ENCODE results near the gene HOXD13. TPM values are rescaled to one million over a fixed set of nuclear protein-coding genes. Genes with fewer than 3 reads are reported as not detected.

HOXD13 gene
- total RNA-seq, 2 experiments from 2014 or later = not detected

DNA sequence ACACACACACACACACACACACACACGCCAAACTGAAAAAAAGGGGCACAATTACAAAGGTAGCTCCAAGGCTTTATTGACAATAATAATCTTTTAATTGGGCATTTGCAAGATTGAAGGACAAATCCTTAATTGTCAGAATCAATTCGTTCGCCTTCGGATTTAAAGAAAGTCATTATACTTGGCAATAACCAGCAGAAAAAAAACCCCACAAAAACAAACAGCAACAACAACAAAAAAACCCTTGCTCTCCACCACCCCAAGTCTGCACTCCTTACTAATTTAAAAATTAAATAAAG is 35.2 kb downstream of the HOXD13 start:
- intact Hi-C loops (cut with DNase I, micrococcal nuclease) = loop anchor here (1.0 to 10.0 kb wide), 9 partner anchors 47 to 1021 kb away; no protein-coding TSS in a partner anchor
- Mint-ChIP-seq H3K9me3 (no peaks in the 10 kb centered on the region), H3K27ac (peak overlapping the region; percentile 35), H3K36me3 (ENCODE audit: low read depth) (no peaks in the 10 kb centered on the region), H3K4me3 (peak overlapping the region; percentile 31), H3K27me3 (peaks cover 85% of the 10 kb centered on the region), H3K4me1 (ENCODE audit: low read depth) (peaks cover 49% of the 10 kb centered on the region)
- ATAC-seq (ENCODE audit: poor library complexity) = no peak
- H3K36me3 ChIP-seq (ENCODE audit: insufficient read depth, low read length) = no peaks in the 10 kb centered on the region
- DNase-seq = no peak
- peaks cover 0 to 37% of the 10 kb centered on the region in 2 experiments for H3K9me3 ChIP-seq (ENCODE audit: control insufficient read depth in 1 of 2, insufficient read depth in 1 of 2, low read length in 2 of 2)
- H3K27ac ChIP-seq (ENCODE audit: low read depth in 1 of 2, low read length in 2 of 2) = no peak overlapping the region
- peaks cover 43% of the 10 kb centered on the region for H3K4me1 ChIP-seq (ENCODE audit: insufficient read depth, low read length)
- no peak overlapping the region for H3K4me3 ChIP-seq (ENCODE audit: low read length)
- TF ChIP-seq, protein P1, sequence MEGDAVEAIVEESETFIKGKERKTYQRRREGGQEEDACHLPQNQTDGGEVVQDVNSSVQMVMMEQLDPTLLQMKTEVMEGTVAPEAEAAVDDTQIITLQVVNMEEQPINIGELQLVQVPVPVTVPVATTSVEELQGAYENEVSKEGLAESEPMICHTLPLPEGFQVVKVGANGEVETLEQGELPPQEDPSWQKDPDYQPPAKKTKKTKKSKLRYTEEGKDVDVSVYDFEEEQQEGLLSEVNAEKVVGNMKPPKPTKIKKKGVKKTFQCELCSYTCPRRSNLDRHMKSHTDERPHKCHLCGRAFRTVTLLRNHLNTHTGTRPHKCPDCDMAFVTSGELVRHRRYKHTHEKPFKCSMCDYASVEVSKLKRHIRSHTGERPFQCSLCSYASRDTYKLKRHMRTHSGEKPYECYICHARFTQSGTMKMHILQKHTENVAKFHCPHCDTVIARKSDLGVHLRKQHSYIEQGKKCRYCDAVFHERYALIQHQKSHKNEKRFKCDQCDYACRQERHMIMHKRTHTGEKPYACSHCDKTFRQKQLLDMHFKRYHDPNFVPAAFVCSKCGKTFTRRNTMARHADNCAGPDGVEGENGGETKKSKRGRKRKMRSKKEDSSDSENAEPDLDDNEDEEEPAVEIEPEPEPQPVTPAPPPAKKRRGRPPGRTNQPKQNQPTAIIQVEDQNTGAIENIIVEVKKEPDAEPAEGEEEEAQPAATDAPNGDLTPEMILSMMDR (IDR thresholded peaks at IDR 0.05) = no peak
- POLR2A ChIA-PET = interaction anchor here (1.2 kb wide), 1 partner anchor 327 kb away, joined by 8 read pairs; no protein-coding TSS in a partner anchor
- CTCF ChIA-PET = interaction anchor here (0.8 to 4.4 kb wide), 10 partner anchors 11 to 1034 kb away, joined by 3 to 42 read pairs (median 4); partner anchors contain the start of gene HOXD10
- H3K27me3 ChIP-seq (ENCODE audit: control insufficient read depth in 1 of 2, insufficient read depth in 2 of 2, low read length in 2 of 2) = peaks cover 80 to 90% of the 10 kb centered on the region in 2 experiments

DNA sequence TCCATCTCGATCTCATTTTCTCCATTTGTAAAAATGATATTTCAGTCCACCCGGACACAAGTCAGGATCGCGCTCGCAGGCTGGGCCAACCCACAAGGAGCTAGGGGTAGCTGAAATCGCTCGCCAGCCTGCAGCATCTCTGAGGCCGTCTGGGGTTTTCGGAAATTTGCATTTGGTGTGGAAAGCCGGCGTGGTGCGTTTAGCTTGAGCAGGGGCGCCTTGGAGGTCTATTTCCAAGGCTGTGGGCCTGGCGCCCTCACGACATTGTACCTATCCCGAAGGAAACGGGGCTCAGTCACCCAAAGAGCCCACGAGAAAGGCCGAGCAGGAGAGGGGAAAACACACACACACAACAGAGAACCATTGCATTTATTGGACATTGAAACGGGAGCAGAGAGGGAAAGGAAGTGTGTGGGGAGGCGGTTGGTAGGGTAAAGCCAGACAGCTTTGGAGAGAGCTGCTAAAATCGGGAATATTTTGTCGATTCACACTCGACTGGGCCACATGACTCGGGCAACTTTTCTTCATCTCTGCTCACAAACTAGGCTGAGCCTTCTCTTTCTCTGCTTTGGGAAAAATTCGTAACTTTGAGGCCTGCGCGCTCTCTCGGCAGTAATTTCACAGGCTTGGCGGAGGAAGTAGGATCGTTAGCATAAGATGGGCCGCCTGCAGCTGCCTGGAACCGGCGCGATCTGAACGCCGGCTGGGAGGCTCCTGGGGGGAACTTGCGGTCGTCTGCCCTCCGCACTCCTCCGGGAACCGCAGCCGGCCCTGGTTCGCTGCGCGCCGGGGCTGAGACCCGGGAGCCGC is 35.9 kb downstream of the HOXD13 start:
- no peaks in the 10 kb centered on the region for H3K36me3 ChIP-seq (ENCODE audit: insufficient read depth, low read length)
- Mint-ChIP-seq H3K4me3 (peak overlapping the region; percentile 31), H3K9me3 (no peaks in the 10 kb centered on the region), H3K36me3 (ENCODE audit: low read depth) (no peaks in the 10 kb centered on the region), H3K27ac (peak overlapping the region; percentile 35), H3K27me3 (peaks cover 90% of the 10 kb centered on the region), H3K4me1 (ENCODE audit: low read depth) (peaks cover 48% of the 10 kb centered on the region)
- H3K27me3 ChIP-seq (ENCODE audit: control insufficient read depth in 1 of 2, insufficient read depth in 2 of 2, low read length in 2 of 2) = peaks cover 84 to 92% of the 10 kb centered on the region in 2 experiments
- H3K4me1 ChIP-seq (ENCODE audit: insufficient read depth, low read length) = peaks cover 39% of the 10 kb centered on the region
- TF ChIP-seq, protein P1 (IDR thresholded peaks at IDR 0.05) = no peak
- no peak for ATAC-seq (ENCODE audit: poor library complexity)
- DNase-seq = no peak
- H3K9me3 ChIP-seq (ENCODE audit: control insufficient read depth in 1 of 2, insufficient read depth in 1 of 2, low read length in 2 of 2) = peaks cover 0 to 33% of the 10 kb centered on the region in 2 experiments
- no peak overlapping the region for H3K4me3 ChIP-seq (ENCODE audit: low read length)
- intact Hi-C loops (cut with DNase I, micrococcal nuclease) = loop anchor here (5.0 to 10.0 kb wide), 3 partner anchors 46 to 684 kb away; no protein-coding TSS in a partner anchor
- CTCF ChIA-PET = interaction anchor here (1.0 to 4.4 kb wide), 4 partner anchors 319 to 1021 kb away, joined by 3 to 42 read pairs (median 26); no protein-coding TSS in a partner anchor
- H3K27ac ChIP-seq (ENCODE audit: low read depth in 1 of 2, low read length in 2 of 2) = no peak overlapping the region
- POLR2A ChIA-PET = no interaction called here

DNA sequence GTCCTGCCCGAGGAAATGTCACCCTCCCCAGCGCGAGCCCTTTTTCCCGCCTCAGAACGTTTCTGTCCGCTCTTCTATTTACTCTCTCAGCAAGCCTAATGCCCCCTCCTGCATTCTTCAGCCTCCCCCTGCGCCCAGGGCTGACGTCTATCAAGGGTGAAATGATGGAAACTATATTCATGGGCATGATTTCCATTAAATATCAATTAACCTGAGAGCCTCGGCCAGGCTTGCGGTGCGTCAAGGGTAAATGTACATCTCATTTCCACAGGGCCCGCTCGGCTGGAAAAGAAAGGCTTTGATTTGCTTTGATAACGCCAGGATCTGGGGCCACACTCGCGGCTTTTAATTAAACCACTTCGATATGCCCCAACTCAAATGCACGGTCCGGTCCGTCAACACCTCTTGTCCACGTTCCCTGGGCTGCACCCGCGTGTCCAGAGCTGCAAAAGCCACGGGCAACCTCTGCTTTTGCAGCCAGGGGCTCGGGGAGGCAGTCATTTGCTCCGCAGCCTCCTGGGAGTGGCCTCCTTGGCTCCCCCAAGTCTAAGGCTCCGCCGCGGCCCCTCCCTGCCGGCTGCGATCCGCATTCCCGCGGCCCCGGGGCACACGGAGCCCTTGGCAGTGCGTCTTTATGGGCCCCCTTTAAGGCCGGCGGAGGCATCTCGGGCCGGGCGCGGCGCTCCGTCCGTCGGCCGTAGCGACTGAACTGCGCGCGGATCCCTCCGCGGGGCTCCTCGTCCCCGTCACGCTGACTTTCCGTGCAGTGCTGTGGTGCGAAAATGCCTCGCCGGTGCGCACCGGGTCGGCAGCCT is 36.7 kb downstream of the HOXD13 start, which contains the start of gene HOXD8:
Gene HOXD8, plus strand, starts transcription at position 724 of the 815 bp plus-strand sequence. CDS start 662 bp downstream, outside the sequence.
- peak in 1 of 14 experiments; percentile 42 for DNase-seq
- H3K27ac Mint-ChIP-seq = peak within 1 kb of the TSS; percentile 35

More for the DNA sequence above, 36.7 kb downstream of the HOXD13 start, which contains the start of gene HOXD8:
- peaks cover 33% of the 10 kb centered on the region for H3K4me1 ChIP-seq (ENCODE audit: insufficient read depth, low read length)
- peaks cover 0 to 27% of the 10 kb centered on the region in 2 experiments for H3K9me3 ChIP-seq (ENCODE audit: control insufficient read depth in 1 of 2, insufficient read depth in 1 of 2, low read length in 2 of 2)
- CTCF ChIA-PET = no interaction called here
- TF ChIP-seq, protein P1 (IDR thresholded peaks at IDR 0.05) = no peak
- Mint-ChIP-seq H3K27me3 (peaks cover 90% of the 10 kb centered on the region), H3K9me3 (no peaks in the 10 kb centered on the region), H3K4me3 (peak within 1 kb of the TSS; percentile 70), H3K4me1 (ENCODE audit: low read depth) (peaks cover 42% of the 10 kb centered on the region), H3K36me3 (ENCODE audit: low read depth) (no peaks in the 10 kb centered on the region)
- H3K36me3 ChIP-seq (ENCODE audit: insufficient read depth, low read length) = no peaks in the 10 kb centered on the region
- no peak within 1 kb of the TSS for H3K4me3 ChIP-seq (ENCODE audit: low read length)
- no peak within 1 kb of the TSS for H3K27ac ChIP-seq (ENCODE audit: low read depth in 1 of 2, low read length in 2 of 2)
- peaks cover 84 to 92% of the 10 kb centered on the region in 2 experiments for H3K27me3 ChIP-seq (ENCODE audit: control insufficient read depth in 1 of 2, insufficient read depth in 2 of 2, low read length in 2 of 2)
- ATAC-seq (ENCODE audit: poor library complexity) = no peak
- intact Hi-C loops (cut with DNase I, micrococcal nuclease) = loop anchor here (5.0 to 10.0 kb wide), 3 partner anchors 46 to 683 kb away; no protein-coding TSS in a partner anchor
- POLR2A ChIA-PET = no interaction called here

Data from CD4-positive, alpha-beta T cell (primary cell).